ENCODE results near the gene CDC26. TPM values are rescaled to one million over a fixed set of nuclear protein-coding genes. Genes with fewer than 3 reads are reported as not detected.

Gene CDC26
- total RNA-seq, 2 donors from 2014 or later: 17.8 to 21.2 TPM

- Histone ChIP-seq H3K9me3 (no peaks in the 10 kb centered on the region), H3K27me3 (replicated peaks; ENCODE audit: insufficient read depth) (no peaks in the 10 kb centered on the region), H3K4me1 (replicated peaks) (peaks cover 3% of the 10 kb centered on the region), H3K4me3 (no peak overlapping the region), H3K36me3 (no peaks in the 10 kb centered on the region), H3K27ac (no peak overlapping the region)
- no peak for TF ChIP-seq POLR2AphosphoS5 (IDR thresholded peaks at IDR 0.05)
- DNase-seq (ENCODE audit: low spot score): no peak
- WGBS: 77% methylated on average over 3 of the region's 3 CpGs
- intact Hi-C loops (cut with DNase I): no loop called here
Observed at GRCh38 chr9:113219186-113219936, 56.0 kb downstream of the CDC26 start.

Other genes starting within 250 kb of the CDC26 start
- gene ZFP37, start 218.8 kb downstream of the CDC26 start, total RNA-seq: 1 to 10 TPM; 2.9 to 3.2 TPM
- gene SLC31A2, start 124.6 kb downstream of the CDC26 start, total RNA-seq: 10 to 100 TPM in 1 of 2 donors, 1 to 10 TPM in 1; 8.8 to 34.3 TPM
- 10 to 100 TPM; 22.5 to 25.7 TPM for gene FKBP15, start 54.3 kb downstream of the CDC26 start, total RNA-seq
- 10 to 100 TPM; 22.8 to 68.5 TPM for gene SLC31A1, start 54.0 kb downstream of the CDC26 start, total RNA-seq
- gene PRPF4, start 86 bp upstream of the CDC26 start, total RNA-seq: 10 to 100 TPM; 25.0 to 27.1 TPM
- under 1 TPM in 1 of 2 donors, not detected in 1; 0.57 TPM for gene RNF183, start 27.8 kb upstream of the CDC26 start, total RNA-seq
- 1 to 10 TPM; 5.1 to 6.4 TPM for gene WDR31, start 64.7 kb upstream of the CDC26 start, total RNA-seq
- gene BSPRY, start 74.0 kb upstream of the CDC26 start, total RNA-seq: 10 to 100 TPM in 1 of 2 donors, 1 to 10 TPM in 1; 8.4 to 21.8 TPM
- 10 to 100 TPM; 52.2 to 72.1 TPM for gene HDHD3, start 101.4 kb upstream of the CDC26 start, total RNA-seq
- 100 to 1,000 TPM in 1 of 2 donors, 10 to 100 TPM in 1; 59.8 to 103 TPM for gene ALAD, start 125.7 kb upstream of the CDC26 start, total RNA-seq
- 10 to 100 TPM; 42.7 to 61.9 TPM for gene POLE3, start 135.1 kb upstream of the CDC26 start, total RNA-seq
- 10 to 100 TPM in 1 of 2 donors, 1 to 10 TPM in 1; 3.7 to 11.0 TPM for gene C9orf43, start 135.2 kb upstream of the CDC26 start, total RNA-seq
- gene RGS3, start 188.2 kb upstream of the CDC26 start, total RNA-seq: 10 to 100 TPM; 26.5 to 98.9 TPM

Data from prostate gland (tissue), 2 donors.